Epithelial cell of esophagus (primary cell): Measurements from ENCODE around the gene MAP3K10.

Experiments used
- DNase-seq: peaks from one replicate; pipeline ENCODE4 v3.0.0; 2010; ENCODE audit warnings: low read depth
- H3K4me3 ChIP-seq: 2 replicates; pipeline ENCODE4 v1.5.1; 2011; ENCODE audit warnings: mild to moderate bottlenecking, low read length, control low read depth
- CTCF ChIP-seq: IDR thresholded peaks from 2 replicates; pipeline ENCODE4 v1.5.1; 2011; ENCODE audit warnings: low read depth, mild to moderate bottlenecking, low read length, control low read depth, inconsistent platforms; ENCODE audit not compliant: insufficient read depth; ENCODE audit errors: missing control alignments

Gene MAP3K10

GRCh38 chr19:40235238-40236025 lies 44.2 kb downstream of the MAP3K10 start:
- no peak overlapping the region for H3K4me3 ChIP-seq
- TF ChIP-seq CTCF: no peak
- no peak for DNase-seq

- no peak for TF ChIP-seq CTCF
- no peak for DNase-seq
- H3K4me3 ChIP-seq: no peak overlapping the region
These were observed 44.8 kb downstream of the MAP3K10 start for GRCh38 chr19:40236026-40236355.

DNA sequence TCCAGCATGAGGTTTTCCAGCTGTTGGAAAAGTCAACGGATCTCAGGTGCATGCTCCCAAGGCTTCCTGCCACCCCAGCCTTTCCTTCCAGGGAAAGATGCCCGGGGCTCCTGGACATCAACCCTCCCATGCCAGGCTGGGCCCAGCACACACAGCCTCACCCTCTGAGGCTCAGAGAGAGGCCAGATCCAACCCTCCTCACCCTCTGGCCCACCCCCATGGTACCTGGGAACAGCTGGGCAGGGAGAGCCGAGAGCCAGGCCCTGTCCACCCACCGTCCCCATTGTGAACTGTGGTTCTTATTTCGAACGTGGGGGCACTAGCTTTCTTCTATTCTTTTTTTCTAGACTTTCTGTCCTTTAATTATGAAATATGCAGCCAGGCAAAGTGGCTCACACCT lies 45.1 kb downstream of the MAP3K10 start:
- TF ChIP-seq CTCF: no peak
- H3K4me3 ChIP-seq: no peak overlapping the region
- no peak for DNase-seq

DNA sequence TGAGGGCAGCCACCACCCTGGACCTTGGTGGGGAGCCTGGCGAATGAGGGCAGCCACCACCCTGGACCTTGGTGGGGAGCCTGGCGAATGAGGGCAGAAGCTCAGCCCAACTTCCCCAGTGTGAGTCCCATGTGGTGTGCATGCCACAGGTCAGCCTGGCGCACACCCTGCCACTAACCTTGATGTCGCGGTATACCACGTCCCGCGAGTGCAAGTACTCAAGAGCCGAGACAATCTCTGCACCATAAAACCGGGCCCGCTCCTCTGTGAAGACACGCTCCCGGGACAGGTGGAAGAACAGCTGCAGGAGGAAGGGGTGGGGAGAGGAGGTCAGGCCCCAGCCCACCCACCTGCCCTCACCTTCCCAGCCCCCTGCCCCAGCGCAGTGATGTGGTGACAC lies 46.6 kb downstream of the MAP3K10 start:
- H3K4me3 ChIP-seq: no peak overlapping the region
- TF ChIP-seq CTCF: no peak
- no peak for DNase-seq

- TF ChIP-seq CTCF: no peak
- H3K4me3 ChIP-seq: no peak overlapping the region
- no peak for DNase-seq
These were observed 47.5 kb downstream of the MAP3K10 start for GRCh38 chr19:40238775-40239174.

DNA sequence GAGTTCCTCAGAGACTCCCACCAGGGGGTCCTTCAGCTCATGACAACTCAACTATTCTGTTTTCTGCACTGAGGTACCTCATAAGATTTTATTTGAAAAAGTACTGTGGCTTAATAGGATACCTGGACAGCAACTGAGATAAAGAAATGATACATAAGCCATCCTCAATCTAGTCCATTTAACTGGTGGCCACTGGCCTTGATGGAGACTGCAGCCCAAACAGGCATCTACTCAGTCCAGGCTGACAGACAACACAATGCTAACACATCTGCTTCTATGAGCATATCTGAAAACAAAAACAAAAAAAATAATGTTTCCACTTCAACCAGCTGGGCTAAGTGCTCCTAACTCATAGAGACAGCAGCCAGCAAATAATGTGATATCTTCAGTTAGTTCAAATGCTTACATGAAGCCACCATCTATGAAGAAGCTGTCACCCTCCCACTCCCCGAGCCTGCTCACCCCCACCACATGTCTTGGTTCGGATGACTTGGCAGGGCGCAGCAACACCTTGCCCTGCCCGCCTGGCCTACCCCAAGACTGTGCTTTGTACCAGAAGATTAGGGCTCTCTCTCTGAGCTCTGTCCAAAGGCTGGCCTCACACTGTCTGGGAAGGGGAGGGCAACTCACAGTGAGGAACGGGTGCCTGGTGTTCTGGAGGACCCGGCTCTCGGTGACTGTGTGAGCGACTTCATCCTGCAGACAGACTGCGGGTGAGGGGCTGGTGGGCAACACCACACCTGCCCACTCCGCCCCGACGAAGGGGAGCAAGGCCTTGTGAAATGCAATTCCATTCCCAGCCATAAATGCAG lies 48.4 kb downstream of the MAP3K10 start:
- TF ChIP-seq CTCF: no peak
- DNase-seq: no peak
- H3K4me3 ChIP-seq: no peak overlapping the region
